Activated naive CD4-positive, alpha-beta T cell treated with anti-CD3 and anti-CD28 coated beads for 36 hours (primary cell): Measurements from ENCODE around the gene PCSK2. TPM values are rescaled to one million over a fixed set of nuclear protein-coding genes. Genes with fewer than 3 reads are reported as not detected.

Experiments used
- CTCF ChIA-PET: fragments of 350-600 bp; sonication (Branson Sonifier 250); formaldehyde crosslinking; loops from one replicate; lab custom pipeline; 2021; ENCODE audit warnings: antibody characterized with exemption; lab: Charles Lee
- DNase-seq: peaks from one replicate; pipeline ENCODE4 v3.0.0-alpha.2; 2020
- H3K27ac Mint-ChIP-seq: one replicate; pipeline ENCODE4 v1.8.0; 2021; ENCODE audit warnings: mild to moderate bottlenecking, mixed read lengths
- H3K27me3 Mint-ChIP-seq: one replicate; pipeline ENCODE4 v1.8.0; 2021; ENCODE audit warnings: low read depth, mixed read lengths
- H3K36me3 Mint-ChIP-seq: one replicate; pipeline ENCODE4 v1.8.0; 2021; ENCODE audit warnings: low read depth, mixed read lengths
- H3K4me1 Mint-ChIP-seq: one replicate; pipeline ENCODE4 v1.8.0; 2021; ENCODE audit warnings: low read depth, mixed read lengths
- H3K4me3 Mint-ChIP-seq: one replicate; pipeline ENCODE4 v1.8.0; 2021; ENCODE audit warnings: mild to moderate bottlenecking, moderate library complexity, mixed read lengths
- H3K9me3 Mint-ChIP-seq: one replicate; pipeline ENCODE4 v1.8.0; 2021; ENCODE audit warnings: mixed read lengths
- intact Hi-C: fragments of 100-400 bp; cut with micrococcal nuclease; formaldehyde crosslinking; loops from one replicate; pipeline ENCODE4 v1.15.1; 2023
- total RNA-seq, 2 experiments: library from RNA; stranded (reverse); gene quantifications; one replicate each; pipeline ENCODE4 v1.2.3, GENCODE V29; 2021

PCSK2 gene
- total RNA-seq, 2 experiments from 2014 or later = not detected

- H3K36me3 Mint-ChIP-seq = peaks cover 4% of the 10 kb centered on the region
- peaks cover 47% of the 10 kb centered on the region for H3K27me3 Mint-ChIP-seq
- intact Hi-C loops = no loop called here
- DNase-seq = no peak
- H3K27ac Mint-ChIP-seq = no peak overlapping the region
- no peak overlapping the region for H3K4me3 Mint-ChIP-seq
- peaks cover 3% of the 10 kb centered on the region for H3K4me1 Mint-ChIP-seq
- H3K9me3 Mint-ChIP-seq = no peaks in the 10 kb centered on the region
- CTCF ChIA-PET = no interaction called here
Observed at GRCh38 chr20:17223553-17223952, 3.3 kb upstream of the PCSK2 start.

DNA sequence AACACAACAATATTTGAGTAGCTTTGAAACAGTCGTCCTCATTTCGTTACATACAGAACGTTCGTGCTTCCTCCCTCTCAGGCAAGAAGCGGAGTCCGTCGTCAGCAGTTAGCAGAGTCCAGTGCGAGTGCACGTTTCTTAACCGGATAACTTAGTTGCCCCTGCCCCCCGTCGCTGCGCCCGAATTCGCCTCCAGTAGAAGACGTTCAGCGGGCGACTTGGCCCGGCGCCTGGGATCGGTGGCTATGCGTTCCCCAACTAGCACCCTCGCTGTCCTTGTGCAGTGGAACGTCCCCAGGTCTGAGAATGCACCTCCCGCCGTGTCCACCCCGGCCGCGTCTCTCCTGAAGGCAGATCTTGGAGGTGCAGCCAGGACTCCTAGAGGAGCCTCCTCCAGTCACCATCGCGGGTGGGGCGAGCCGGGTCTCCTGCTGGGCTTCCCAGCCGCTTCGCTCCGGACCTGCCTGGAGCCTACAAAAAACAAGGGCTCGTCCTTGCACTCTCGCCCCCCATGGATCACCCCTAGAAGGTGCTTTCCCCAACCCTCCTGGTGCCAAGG is 910 bp upstream of the PCSK2 start:
- no peak for DNase-seq
- no peak overlapping the region for H3K4me3 Mint-ChIP-seq
- intact Hi-C loops = no loop called here
- H3K27ac Mint-ChIP-seq = no peak overlapping the region
- peaks cover 57% of the 10 kb centered on the region for H3K27me3 Mint-ChIP-seq
- peaks cover 3% of the 10 kb centered on the region for H3K4me1 Mint-ChIP-seq
- no peaks in the 10 kb centered on the region for H3K9me3 Mint-ChIP-seq
- H3K36me3 Mint-ChIP-seq = peaks cover 4% of the 10 kb centered on the region
- CTCF ChIA-PET = no interaction called here

- peaks cover 57% of the 10 kb centered on the region for H3K27me3 Mint-ChIP-seq
Observed at GRCh38 chr20:17227219-17227575, 357 bp downstream of the PCSK2 start.

GRCh38 chr20:17227669-17228623 is 1.1 kb downstream of the PCSK2 start:
- no peak for DNase-seq
- CTCF ChIA-PET = no interaction called here
- Mint-ChIP-seq H3K36me3 (peaks cover 4% of the 10 kb centered on the region), H3K27ac (no peak overlapping the region), H3K27me3 (peaks cover 57% of the 10 kb centered on the region), H3K4me1 (peaks cover 3% of the 10 kb centered on the region), H3K4me3 (no peak overlapping the region), H3K9me3 (no peaks in the 10 kb centered on the region)
- intact Hi-C loops = no loop called here

More at GRCh38 chr20:17227219-17227575, 357 bp downstream of the PCSK2 start:
- CTCF ChIA-PET = no interaction called here
- H3K4me3 Mint-ChIP-seq = no peak overlapping the region
- H3K36me3 Mint-ChIP-seq = peaks cover 4% of the 10 kb centered on the region
- DNase-seq = no peak
- H3K4me1 Mint-ChIP-seq = peaks cover 3% of the 10 kb centered on the region
- intact Hi-C loops = no loop called here
- H3K27ac Mint-ChIP-seq = no peak overlapping the region
- no peaks in the 10 kb centered on the region for H3K9me3 Mint-ChIP-seq

DNA sequence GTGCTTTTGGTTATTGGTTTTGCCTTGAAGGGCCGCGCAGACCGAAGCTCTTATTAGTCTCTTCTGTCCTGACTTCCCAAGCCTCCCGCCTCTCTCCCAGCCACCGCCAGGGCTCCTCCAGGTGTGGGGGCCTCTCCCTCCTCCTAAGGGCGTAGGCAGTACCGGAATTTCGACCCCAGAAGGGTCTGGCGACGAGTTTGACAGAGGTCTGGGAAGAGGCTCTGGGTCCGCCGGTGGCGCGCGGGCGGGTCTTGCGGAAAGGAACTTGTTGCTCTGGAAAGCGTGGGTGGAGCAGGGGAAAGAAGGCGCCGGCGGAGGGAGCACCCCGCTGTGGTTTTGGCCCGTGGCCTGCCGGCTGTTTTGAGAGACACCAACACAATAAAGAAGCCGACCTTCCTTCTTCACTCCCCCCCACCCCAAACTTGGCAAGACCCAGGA is 1.8 kb downstream of the PCSK2 start:
- peaks cover 3% of the 10 kb centered on the region for H3K4me1 Mint-ChIP-seq
- intact Hi-C loops = no loop called here
- H3K9me3 Mint-ChIP-seq = no peaks in the 10 kb centered on the region
- H3K27ac Mint-ChIP-seq = no peak overlapping the region
- DNase-seq = no peak
- H3K27me3 Mint-ChIP-seq = peaks cover 54% of the 10 kb centered on the region
- CTCF ChIA-PET = no interaction called here
- peaks cover 4% of the 10 kb centered on the region for H3K36me3 Mint-ChIP-seq
- H3K4me3 Mint-ChIP-seq = no peak overlapping the region

DNA sequence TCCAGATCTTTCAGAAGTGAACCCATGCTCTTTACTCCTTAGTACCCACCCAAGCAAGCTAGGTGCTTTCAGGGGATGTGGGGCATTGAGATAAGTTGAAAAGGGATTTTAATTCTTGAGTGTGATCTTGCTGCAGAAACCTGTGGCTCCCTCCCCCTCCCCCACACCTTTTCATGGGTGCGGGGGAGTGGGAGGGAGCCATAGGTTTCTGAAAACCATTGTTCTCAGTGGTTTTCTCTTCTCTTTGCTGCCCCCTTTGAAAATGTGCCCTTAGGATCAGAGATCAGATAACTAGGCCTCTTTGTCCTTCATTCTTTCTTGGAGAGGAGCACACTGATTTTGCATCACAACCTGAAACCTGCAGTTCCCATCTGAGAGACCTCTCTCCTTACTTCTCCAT is 2.4 kb downstream of the PCSK2 start:
- DNase-seq = no peak
- intact Hi-C loops = no loop called here
- Mint-ChIP-seq H3K27ac (no peak overlapping the region), H3K27me3 (peaks cover 49% of the 10 kb centered on the region), H3K4me1 (peaks cover 3% of the 10 kb centered on the region), H3K4me3 (no peak overlapping the region), H3K36me3 (peaks cover 4% of the 10 kb centered on the region), H3K9me3 (no peaks in the 10 kb centered on the region)
- CTCF ChIA-PET = no interaction called here

DNA sequence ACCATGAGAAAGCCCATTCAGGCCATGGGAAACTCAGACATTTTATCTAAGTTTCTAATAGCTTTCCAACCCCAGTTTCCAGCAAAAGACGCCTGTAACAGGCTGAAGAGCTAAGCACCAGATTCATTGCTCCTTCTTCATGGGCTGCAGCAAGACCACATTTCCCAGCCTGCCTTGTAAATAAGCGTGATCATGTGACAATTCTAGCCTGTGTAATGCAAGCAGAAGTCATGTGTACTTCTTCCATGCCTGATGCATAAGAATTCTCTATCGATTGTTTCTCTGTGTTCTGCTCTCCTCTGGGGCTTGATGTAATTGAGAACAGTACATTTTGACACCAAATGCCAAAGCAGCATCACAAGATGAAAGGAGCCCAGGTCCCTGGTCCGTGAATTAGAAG is 6.8 kb downstream of the PCSK2 start:
- no peak for DNase-seq
- CTCF ChIA-PET = no interaction called here
- H3K27ac Mint-ChIP-seq = no peak overlapping the region
- H3K9me3 Mint-ChIP-seq = peaks cover 1% of the 10 kb centered on the region
- H3K4me3 Mint-ChIP-seq = no peak overlapping the region
- no peaks in the 10 kb centered on the region for H3K36me3 Mint-ChIP-seq
- intact Hi-C loops = no loop called here
- H3K4me1 Mint-ChIP-seq = no peaks in the 10 kb centered on the region
- H3K27me3 Mint-ChIP-seq = peaks cover 10% of the 10 kb centered on the region

GRCh38 chr20:17236766-17237165 is 9.9 kb downstream of the PCSK2 start:
- intact Hi-C loops = no loop called here
- Mint-ChIP-seq H3K4me3 (no peak overlapping the region), H3K36me3 (no peaks in the 10 kb centered on the region), H3K4me1 (no peaks in the 10 kb centered on the region), H3K27me3 (no peaks in the 10 kb centered on the region), H3K9me3 (peaks cover 1% of the 10 kb centered on the region), H3K27ac (no peak overlapping the region)
- CTCF ChIA-PET = no interaction called here
- no peak for DNase-seq

GRCh38 chr20:17248224-17248623 is 21.4 kb downstream of the PCSK2 start:
- H3K4me1 Mint-ChIP-seq = no peaks in the 10 kb centered on the region
- intact Hi-C loops = no loop called here
- CTCF ChIA-PET = interaction anchor here (0.5 to 0.6 kb wide), 2 partner anchors 234 to 439 kb away, joined by 3 to 5 read pairs; no protein-coding TSS in a partner anchor
- no peak overlapping the region for H3K27ac Mint-ChIP-seq
- DNase-seq = no peak
- H3K36me3 Mint-ChIP-seq = no peaks in the 10 kb centered on the region
- no peaks in the 10 kb centered on the region for H3K9me3 Mint-ChIP-seq
- H3K4me3 Mint-ChIP-seq = no peak overlapping the region
- H3K27me3 Mint-ChIP-seq = no peaks in the 10 kb centered on the region

GRCh38 chr20:17262786-17263185 is 35.9 kb downstream of the PCSK2 start:
- no peak for DNase-seq
- no peak overlapping the region for H3K4me3 Mint-ChIP-seq
- no peaks in the 10 kb centered on the region for H3K27me3 Mint-ChIP-seq
- H3K9me3 Mint-ChIP-seq = no peaks in the 10 kb centered on the region
- no peak overlapping the region for H3K27ac Mint-ChIP-seq
- CTCF ChIA-PET = no interaction called here
- intact Hi-C loops = no loop called here
- H3K4me1 Mint-ChIP-seq = no peaks in the 10 kb centered on the region
- no peaks in the 10 kb centered on the region for H3K36me3 Mint-ChIP-seq

- Mint-ChIP-seq H3K27ac (no peak overlapping the region), H3K9me3 (peaks cover under 1% of the 10 kb centered on the region), H3K4me3 (no peak overlapping the region), H3K27me3 (peaks cover 2% of the 10 kb centered on the region), H3K4me1 (no peaks in the 10 kb centered on the region), H3K36me3 (no peaks in the 10 kb centered on the region)
- CTCF ChIA-PET = no interaction called here
- no peak for DNase-seq
- intact Hi-C loops = no loop called here
Observed at GRCh38 chr20:17273717-17274116, 46.9 kb downstream of the PCSK2 start.

GRCh38 chr20:17276101-17276500 is 49.3 kb downstream of the PCSK2 start:
- Mint-ChIP-seq H3K4me3 (no peak overlapping the region), H3K27ac (no peak overlapping the region), H3K27me3 (peaks cover 2% of the 10 kb centered on the region), H3K9me3 (peaks cover 4% of the 10 kb centered on the region), H3K4me1 (no peaks in the 10 kb centered on the region), H3K36me3 (no peaks in the 10 kb centered on the region)
- intact Hi-C loops = no loop called here
- CTCF ChIA-PET = no interaction called here
- DNase-seq = no peak

- Mint-ChIP-seq H3K27me3 (no peaks in the 10 kb centered on the region), H3K9me3 (peaks cover 4% of the 10 kb centered on the region), H3K27ac (no peak overlapping the region), H3K4me3 (no peak overlapping the region), H3K36me3 (no peaks in the 10 kb centered on the region), H3K4me1 (no peaks in the 10 kb centered on the region)
- intact Hi-C loops = no loop called here
- peak; percentile 28 for DNase-seq
- CTCF ChIA-PET = interaction anchor here (0.5 to 0.8 kb wide), 2 partner anchors 148 to 478 kb away, joined by 3 read pairs; no protein-coding TSS in a partner anchor
Observed at GRCh38 chr20:17281478-17281877, 54.6 kb downstream of the PCSK2 start.
